Vagina (tissue), 2 donors: ENCODE data around the gene RNPEP.

Experiments
- CTCF ChIP-seq, 3 experiments: fragments of 450-650 bp in 2 of 3; fragments of 200-600 bp in 1 of 3; sonication (generic) in 1 of 3; IDR thresholded peaks; one replicate each; pipeline ENCODE4 v1.5.1; 2017 to 2019; ENCODE audit warnings: antibody characterized with exemption in 3 of 3, mild to moderate bottlenecking in 2 of 3, moderate library complexity in 2 of 3
- POLR2A ChIP-seq, 2 donors: fragments of 450-650 bp; IDR thresholded peaks; one replicate each; pipeline ENCODE4 v1.6.1; 2017; ENCODE audit warnings: antibody characterized with exemption in 2 of 2, mild to moderate bottlenecking in 2 of 2, moderate library complexity in 2 of 2
- POLR2AphosphoS5 ChIP-seq, 2 donors: sonication (generic); formaldehyde crosslinking; IDR thresholded peaks; one replicate each; pipeline ENCODE4 v1.9.0; 2017; ENCODE audit warnings: antibody characterized with exemption in 2 of 2, mild to moderate bottlenecking in 2 of 2, low read depth in 1 of 2; ENCODE audit not compliant: insufficient read depth in 1 of 2

- no peak for TF ChIP-seq CTCF (IDR thresholded peaks at IDR 0.05)
- no peak for TF ChIP-seq POLR2AphosphoS5 (IDR thresholded peaks at IDR 0.05; ENCODE audit: insufficient read depth in 1 of 2, low read depth in 1 of 2)
- TF ChIP-seq POLR2A (IDR thresholded peaks at IDR 0.05): no peak
These were observed 54.3 kb downstream of the RNPEP start for GRCh38 chr1:202036595-202037387.
